ENCODE measurements around the gene APBB2. TPM values are rescaled to one million over a fixed set of nuclear protein-coding genes. Genes with fewer than 3 reads are reported as not detected.

APBB2 gene
- total and polyA plus RNA-seq, 2 of the 8 experiments (the other 6 are each of a cell fraction or from before 2014, with no cell fraction given) = 58.7 to 59.4 TPM

GRCh38 chr4:41134581-41134980 lies 79.8 kb downstream of the APBB2 start:
- Histone ChIP-seq H3K56ac (replicated peaks; ENCODE audit: insufficient read length, low read depth, low read length) (no peak overlapping the region), H2BK20ac (ENCODE audit: low read length) (no peak overlapping the region), H3K4me2 (ENCODE audit: insufficient read depth in 1 of 2, low read depth in 2 of 2, low read length in 2 of 2) (peak overlapping the region; percentile 21 to 36; a peak in 3 of 4 replicates), H3K23me2 (ENCODE audit: low read depth, low read length) (no peaks in the 10 kb centered on the region), H2BK15ac (ENCODE audit: low read length) (no peak overlapping the region), H2AFZ (ENCODE audit: low read length) (no peak overlapping the region), H2AK5ac (ENCODE audit: low read depth, low read length) (no peak overlapping the region), H4K91ac (replicated peaks; ENCODE audit: insufficient read length, low read length) (no peak overlapping the region), H3K14ac (ENCODE audit: insufficient read length) (no peak overlapping the region), H3K79me1 (ENCODE audit: low read depth, low read length) (no peaks in the 10 kb centered on the region; the same call in 1 of the 2 replicates), H3K18ac (ENCODE audit: extremely low read depth, low read length) (peak overlapping the region; percentile 44; the same call in 1 of the 2 replicates), H3K9ac (replicated peaks in 1 of 4; ENCODE audit: extremely low read depth in 1 of 4, low read depth in 3 of 4, low read length in 3 of 4) (no peak overlapping the region), H3K27ac (ENCODE audit: low read depth, low read length) (no peak overlapping the region; the same call in 1 of the 2 replicates), H3K4me3 (ENCODE audit: extremely low read depth in 1 of 4, insufficient read depth in 2 of 4, low read depth in 3 of 4, low read length in 4 of 4) (peak overlapping the region in 1 of 4 experiments; percentile 1; a peak in 1 of 8 replicates), H3K36me3 (ENCODE audit: control insufficient read depth in 2 of 4, insufficient read depth in 4 of 4, low read length in 3 of 4) (no peaks in the 10 kb centered on the region), H2BK5ac (ENCODE audit: low read depth, low read length) (peak overlapping the region; percentile 53), H2BK120ac (replicated peaks; ENCODE audit: low read depth, low read length) (no peak overlapping the region), H3K4me1 (replicated peaks in 1 of 4; ENCODE audit: control insufficient read depth in 3 of 4, insufficient read depth in 4 of 4, low read length in 3 of 4) (peaks cover 9 to 18% (median 14%) of the 10 kb centered on the region in 4 experiments), H4K8ac (ENCODE audit: extremely low read depth, insufficient read depth, low read length) (no peak overlapping the region), H3K79me2 (ENCODE audit: control insufficient read depth in 1 of 2, insufficient read depth in 2 of 2, low read length in 2 of 2) (peaks cover 3 to 30% of the 10 kb centered on the region in 2 experiments; a peak in 2 of 4 replicates), H4K20me1 (replicated peaks in 1 of 2; ENCODE audit: control insufficient read depth in 1 of 2, insufficient read depth in 2 of 2, low read length in 2 of 2) (no peaks in the 10 kb centered on the region), H4K5ac (ENCODE audit: insufficient read length, low read depth, low read length) (no peak overlapping the region), H3K4ac (replicated peaks; ENCODE audit: insufficient read length, low read depth, low read length) (no peak overlapping the region), H3K23ac (ENCODE audit: insufficient read length) (no peak overlapping the region), H3K27me3 (replicated peaks in 1 of 4; ENCODE audit: control insufficient read depth in 3 of 4, extremely low read depth in 1 of 4, insufficient read depth in 3 of 4, low read length in 3 of 4) (no peaks in the 10 kb centered on the region), H2BK12ac (ENCODE audit: low read depth, low read length) (peak overlapping the region; percentile 84), H3K9me3 (ENCODE audit: insufficient read depth in 2 of 2, low read depth in 1 of 2, low read length in 1 of 2) (no peaks in the 10 kb centered on the region)
- ChIA-PET POLR2A (ENCODE audit: partially characterized antibody) (interaction anchor here (0.7 to 5.3 kb wide), 3 partner anchors 11 to 156 kb away, joined by 4 to 23 read pairs (median 6); no protein-coding TSS in a partner anchor), CTCF (ENCODE audit: partially characterized antibody) (interaction anchor here (1.1 to 2.7 kb wide), 4 partner anchors 11 to 80 kb away, joined by 3 to 12 read pairs (median 6); partner anchors contain the start of gene APBB2)
- FAIRE-seq (peak; percentile 58), DNase-seq (ENCODE audit: low read depth in 1 of 2, low spot score in 2 of 2) (no peak)
- WGBS, 2 experiments (ENCODE audit: extremely low coverage in 1 of 2, insufficient coverage in 1 of 2, insufficient read length in 1 of 2, insufficient replicate concordance in 2 of 2, low coverage in 1 of 2, low lambda C conversion rate in 2 of 2, missing lambda C conversion rate in 1 of 2) = 27% methylated on average over 2 of the region's 2 CpGs; no CpG with 5 or more reads in 1 of the 2 experiments
- TF ChIP-seq EGR1 (IDR thresholded peaks at IDR 0.05; ENCODE audit: borderline replicate concordance, low read depth, low read length) (no peak), RFX5 (IDR thresholded peaks at IDR 0.05; ENCODE audit: borderline replicate concordance, low read depth, low read length) (no peak), CHD2 (IDR thresholded peaks at IDR 0.05; ENCODE audit: low read length) (no peak), RAD21 (IDR thresholded peaks at IDR 0.05 in 1 of 2, conservative IDR thresholded peaks at IDR 0.05 in 1 of 2; ENCODE audit: low read depth in 2 of 2, low read length in 2 of 2) (no peak), BACH1 (IDR thresholded peaks at IDR 0.05; ENCODE audit: low read length) (no peak), MAFK (IDR thresholded peaks at IDR 0.05; ENCODE audit: low read depth, low read length) (no peak), CREB1 (IDR thresholded peaks at IDR 0.05) (no peak), JUN (IDR thresholded peaks at IDR 0.05; ENCODE audit: low read depth, low read length) (no peak), SIN3A (conservative IDR thresholded peaks at IDR 0.05 in 1 of 2, IDR thresholded peaks at IDR 0.05 in 1 of 2; ENCODE audit: low read depth in 1 of 2, low read length in 2 of 2) (no peak), EZH2 (IDR thresholded peaks at IDR 0.05; ENCODE audit: low read depth, low read length, severe bottlenecking) (no peak), CTCF (IDR thresholded peaks at IDR 0.05; ENCODE audit: control extremely low read depth in 1 of 3, insufficient read depth in 1 of 3, low read depth in 1 of 3, low read length in 3 of 3) (no peak)

All from H1 (cell line).